ENCODE measurements around the gene MPHOSPH9.

The MPHOSPH9 gene

GRCh38 chr12:123229051-123229450 is 3.9 kb downstream of the MPHOSPH9 start:
- Histone ChIP-seq H2BK15ac (ENCODE audit: low read depth, poor library complexity, severe bottlenecking) (no peak overlapping the region), H4K8ac (ENCODE audit: low read length) (no peak overlapping the region), H3K9ac (ENCODE audit: low read length) (no peak overlapping the region), H4K91ac (ENCODE audit: low read length) (no peak overlapping the region), H3K4me1 (ENCODE audit: control insufficient read depth, insufficient read depth, low read depth, low read length) (peaks cover 4% of the 10 kb centered on the region), H3K14ac (ENCODE audit: low read length in 2 of 2) (no peak overlapping the region), H3K9me3 (ENCODE audit: control insufficient read depth, low read length) (no peaks in the 10 kb centered on the region), H3K36me3 (ENCODE audit: control insufficient read depth in 1 of 2, insufficient read depth in 2 of 2, low read depth in 1 of 2, low read length in 2 of 2) (peaks cover 0 to 6% of the 10 kb centered on the region in 2 experiments), H3K4me2 (ENCODE audit: low read length, poor library complexity, severe bottlenecking) (no peak overlapping the region), H3K23ac (ENCODE audit: low read length in 2 of 2) (no peak overlapping the region), H3K4me3 (ENCODE audit: insufficient read depth in 1 of 2, low read depth in 1 of 2, low read length in 2 of 2) (no peak overlapping the region), H3K27ac (ENCODE audit: low read length, poor library complexity, severe bottlenecking) (no peak overlapping the region), H2BK12ac (ENCODE audit: low read length in 2 of 2) (no peak overlapping the region), H2BK5ac (ENCODE audit: low read depth, low read length, poor library complexity, severe bottlenecking) (no peak overlapping the region), H2BK120ac (ENCODE audit: low read depth, low read length) (no peak overlapping the region), H2AK5ac (ENCODE audit: low read length, severe bottlenecking) (no peak overlapping the region), H3K79me1 (replicated peaks; ENCODE audit: low read length, poor library complexity, severe bottlenecking) (peaks cover 11% of the 10 kb centered on the region), H2AFZ (ENCODE audit: low read depth, low read length) (no peak overlapping the region), H3K4ac (ENCODE audit: low read depth in 1 of 2, low read length in 2 of 2) (no peak overlapping the region), H3K27me3 (ENCODE audit: control insufficient read depth in 1 of 2, insufficient read depth in 1 of 2, low read length in 2 of 2) (no peaks in the 10 kb centered on the region), H3K18ac (ENCODE audit: low read depth in 1 of 2, low read length in 2 of 2) (no peak overlapping the region)
- no peak for DNase-seq
- WGBS, result 100% methylated on average over 3 of the region's 3 CpGs

GRCh38 chr12:123227581-123228258 is 5.2 kb downstream of the MPHOSPH9 start:
- peaks cover 0 to 6% of the 10 kb centered on the region in 2 experiments for H3K36me3 ChIP-seq (ENCODE audit: control insufficient read depth in 1 of 2, insufficient read depth in 2 of 2, low read depth in 1 of 2, low read length in 2 of 2)
- H2AK5ac ChIP-seq (ENCODE audit: low read length, severe bottlenecking), result no peak overlapping the region
- H2BK12ac ChIP-seq (ENCODE audit: low read length in 2 of 2), result no peak overlapping the region
- H4K91ac ChIP-seq (ENCODE audit: low read length), result no peak overlapping the region
- peaks cover 2% of the 10 kb centered on the region for H3K4me1 ChIP-seq (ENCODE audit: control insufficient read depth, insufficient read depth, low read depth, low read length)
- no peak overlapping the region for H3K14ac ChIP-seq (ENCODE audit: low read length in 2 of 2)
- H3K4me2 ChIP-seq (ENCODE audit: low read length, poor library complexity, severe bottlenecking), result no peak overlapping the region
- H2BK5ac ChIP-seq (ENCODE audit: low read depth, low read length, poor library complexity, severe bottlenecking), result no peak overlapping the region
- no peak overlapping the region for H3K23ac ChIP-seq (ENCODE audit: low read length in 2 of 2)
- no peaks in the 10 kb centered on the region for H3K9me3 ChIP-seq (ENCODE audit: control insufficient read depth, low read length)
- WGBS, result 85% methylated on average over 4 of the region's 5 CpGs
- DNase-seq, result no peak
- H2BK120ac ChIP-seq (ENCODE audit: low read depth, low read length), result no peak overlapping the region
- no peaks in the 10 kb centered on the region for H3K27me3 ChIP-seq (ENCODE audit: control insufficient read depth in 1 of 2, insufficient read depth in 1 of 2, low read length in 2 of 2)
- H2BK15ac ChIP-seq (ENCODE audit: low read depth, poor library complexity, severe bottlenecking), result no peak overlapping the region
- H3K79me1 ChIP-seq (replicated peaks; ENCODE audit: low read length, poor library complexity, severe bottlenecking), result peaks cover 14% of the 10 kb centered on the region
- no peak overlapping the region for H3K4ac ChIP-seq (ENCODE audit: low read depth in 1 of 2, low read length in 2 of 2)
- H3K9ac ChIP-seq (ENCODE audit: low read length), result no peak overlapping the region
- no peak overlapping the region for H3K18ac ChIP-seq (ENCODE audit: low read depth in 1 of 2, low read length in 2 of 2)
- no peak overlapping the region for H3K27ac ChIP-seq (ENCODE audit: low read length, poor library complexity, severe bottlenecking)
- H2AFZ ChIP-seq (ENCODE audit: low read depth, low read length), result no peak overlapping the region
- no peak overlapping the region for H4K8ac ChIP-seq (ENCODE audit: low read length)
- no peak overlapping the region for H3K4me3 ChIP-seq (ENCODE audit: insufficient read depth in 1 of 2, low read depth in 1 of 2, low read length in 2 of 2)

GRCh38 chr12:123225443-123225842 is 7.5 kb downstream of the MPHOSPH9 start:
- Histone ChIP-seq H2BK12ac (ENCODE audit: low read length in 2 of 2) (no peak overlapping the region), H2BK5ac (ENCODE audit: low read depth, low read length, poor library complexity, severe bottlenecking) (no peak overlapping the region), H3K4me1 (ENCODE audit: control insufficient read depth, insufficient read depth, low read depth, low read length) (no peaks in the 10 kb centered on the region), H2AK5ac (ENCODE audit: low read length, severe bottlenecking) (no peak overlapping the region), H3K4me2 (ENCODE audit: low read length, poor library complexity, severe bottlenecking) (no peak overlapping the region), H3K9me3 (ENCODE audit: control insufficient read depth, low read length) (no peaks in the 10 kb centered on the region), H3K23ac (ENCODE audit: low read length in 2 of 2) (no peak overlapping the region), H3K27ac (ENCODE audit: low read length, poor library complexity, severe bottlenecking) (no peak overlapping the region), H3K4me3 (ENCODE audit: insufficient read depth in 1 of 2, low read depth in 1 of 2, low read length in 2 of 2) (no peak overlapping the region), H3K4ac (ENCODE audit: low read depth in 1 of 2, low read length in 2 of 2) (no peak overlapping the region), H3K9ac (ENCODE audit: low read length) (no peak overlapping the region), H3K79me1 (replicated peaks; ENCODE audit: low read length, poor library complexity, severe bottlenecking) (peaks cover 13% of the 10 kb centered on the region), H2BK15ac (ENCODE audit: low read depth, poor library complexity, severe bottlenecking) (no peak overlapping the region), H3K18ac (ENCODE audit: low read depth in 1 of 2, low read length in 2 of 2) (no peak overlapping the region), H4K8ac (ENCODE audit: low read length) (no peak overlapping the region), H4K91ac (ENCODE audit: low read length) (no peak overlapping the region), H3K27me3 (ENCODE audit: control insufficient read depth in 1 of 2, insufficient read depth in 1 of 2, low read length in 2 of 2) (no peaks in the 10 kb centered on the region), H2BK120ac (ENCODE audit: low read depth, low read length) (no peak overlapping the region), H2AFZ (ENCODE audit: low read depth, low read length) (no peak overlapping the region), H3K14ac (ENCODE audit: low read length in 2 of 2) (no peak overlapping the region), H3K36me3 (ENCODE audit: control insufficient read depth in 1 of 2, insufficient read depth in 2 of 2, low read depth in 1 of 2, low read length in 2 of 2) (peaks cover 9 to 17% of the 10 kb centered on the region in 2 experiments)
- WGBS, result 98% methylated on average over 2 of the region's 2 CpGs
- DNase-seq, result no peak

GRCh38 chr12:123223241-123223668 is 9.7 kb downstream of the MPHOSPH9 start:
- Histone ChIP-seq H3K79me1 (replicated peaks; ENCODE audit: low read length, poor library complexity, severe bottlenecking) (peaks cover 21% of the 10 kb centered on the region), H3K4me1 (ENCODE audit: control insufficient read depth, insufficient read depth, low read depth, low read length) (no peaks in the 10 kb centered on the region), H3K9me3 (ENCODE audit: control insufficient read depth, low read length) (no peaks in the 10 kb centered on the region), H3K27ac (ENCODE audit: low read length, poor library complexity, severe bottlenecking) (no peak overlapping the region), H2BK5ac (ENCODE audit: low read depth, low read length, poor library complexity, severe bottlenecking) (no peak overlapping the region), H2BK120ac (ENCODE audit: low read depth, low read length) (no peak overlapping the region), H3K27me3 (ENCODE audit: control insufficient read depth in 1 of 2, insufficient read depth in 1 of 2, low read length in 2 of 2) (no peaks in the 10 kb centered on the region), H4K91ac (ENCODE audit: low read length) (no peak overlapping the region), H3K18ac (ENCODE audit: low read depth in 1 of 2, low read length in 2 of 2) (no peak overlapping the region), H3K4ac (ENCODE audit: low read depth in 1 of 2, low read length in 2 of 2) (no peak overlapping the region), H2BK15ac (ENCODE audit: low read depth, poor library complexity, severe bottlenecking) (no peak overlapping the region), H2BK12ac (ENCODE audit: low read length in 2 of 2) (no peak overlapping the region), H3K4me3 (ENCODE audit: insufficient read depth in 1 of 2, low read depth in 1 of 2, low read length in 2 of 2) (no peak overlapping the region), H3K14ac (ENCODE audit: low read length in 2 of 2) (no peak overlapping the region), H3K36me3 (ENCODE audit: control insufficient read depth in 1 of 2, insufficient read depth in 2 of 2, low read depth in 1 of 2, low read length in 2 of 2) (peaks cover 10 to 30% of the 10 kb centered on the region in 2 experiments), H2AK5ac (ENCODE audit: low read length, severe bottlenecking) (no peak overlapping the region), H3K9ac (ENCODE audit: low read length) (no peak overlapping the region), H4K8ac (ENCODE audit: low read length) (peak overlapping the region; percentile 42), H2AFZ (ENCODE audit: low read depth, low read length) (no peak overlapping the region), H3K4me2 (ENCODE audit: low read length, poor library complexity, severe bottlenecking) (no peak overlapping the region), H3K23ac (ENCODE audit: low read length in 2 of 2) (no peak overlapping the region)
- DNase-seq, result no peak
- WGBS, result 96% methylated on average over 11 of the region's 11 CpGs
